ENCODE measurements around the gene LBR. TPM values are rescaled to one million over a fixed set of nuclear protein-coding genes. Genes with fewer than 3 reads are reported as not detected.

Gene LBR
- total and polyA plus RNA-seq, 2 experiments from 2014 or later: 22.0 to 27.0 TPM

DNA sequence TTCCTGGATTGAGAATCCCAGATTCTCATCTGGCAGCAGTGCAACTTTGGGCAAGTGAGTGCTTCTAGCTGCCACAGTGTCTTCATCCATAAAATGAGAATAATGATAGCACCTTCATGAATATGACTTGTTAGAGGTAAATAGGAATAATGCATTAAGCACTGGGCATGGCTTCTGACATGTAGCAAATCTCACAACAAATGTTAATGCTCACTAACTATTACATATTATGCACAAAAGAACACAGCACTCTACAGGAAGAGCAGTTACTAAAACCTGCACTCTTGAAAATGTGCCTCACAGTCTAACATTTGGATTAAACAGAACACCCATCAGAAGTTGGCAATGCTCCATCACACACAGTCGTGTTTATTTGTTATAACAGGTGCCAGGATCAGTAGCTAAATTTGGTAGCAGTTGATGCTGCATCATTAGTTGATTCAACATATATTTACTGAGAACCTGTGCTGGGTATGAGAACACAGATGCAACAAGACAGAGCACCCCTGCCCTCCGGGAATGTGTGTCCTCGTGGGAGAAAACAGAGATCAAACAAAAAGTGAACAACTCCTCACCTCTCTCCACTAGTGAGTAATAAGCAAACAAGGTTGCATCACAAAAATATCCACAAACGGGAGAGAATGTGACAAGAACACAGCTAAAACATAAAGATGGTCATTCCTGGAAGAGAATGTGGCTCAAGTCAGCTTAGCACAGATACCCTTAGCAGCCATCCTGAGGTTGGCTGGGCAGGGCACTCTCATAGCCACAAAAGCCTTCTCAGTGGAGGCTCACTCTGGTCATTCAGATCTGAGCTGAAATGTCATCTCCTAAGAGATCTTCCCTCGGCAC lies 26.2 kb upstream of the LBR start:
- H3K4me3 ChIP-seq: no peak overlapping the region
- H3K27me3 ChIP-seq: no peaks in the 10 kb centered on the region
- H3K9me3 ChIP-seq (ENCODE audit: low read depth): no peaks in the 10 kb centered on the region
- no peak for DNase-seq (ENCODE audit: low read depth in 1 of 2, low spot score in 1 of 2)
- TF ChIP-seq CTCF (IDR thresholded peaks at IDR 0.05; ENCODE audit: low read depth, low read length): no peak
- no peaks in the 10 kb centered on the region for H3K4me1 ChIP-seq (ENCODE audit: low read depth)
- no peak overlapping the region for H3K27ac ChIP-seq
- no peaks in the 10 kb centered on the region for H3K36me3 ChIP-seq

GRCh38 chr1:225451840-225452515 lies 24.1 kb upstream of the LBR start:
- TF ChIP-seq CTCF (IDR thresholded peaks at IDR 0.05; ENCODE audit: low read depth, low read length): no peak
- Histone ChIP-seq H3K36me3 (no peaks in the 10 kb centered on the region), H3K27ac (no peak overlapping the region), H3K9me3 (ENCODE audit: low read depth) (no peaks in the 10 kb centered on the region), H3K4me1 (ENCODE audit: low read depth) (peaks cover 5% of the 10 kb centered on the region), H3K27me3 (no peaks in the 10 kb centered on the region), H3K4me3 (no peak overlapping the region)
- no peak for DNase-seq (ENCODE audit: low read depth in 1 of 2, low spot score in 1 of 2)

DNA sequence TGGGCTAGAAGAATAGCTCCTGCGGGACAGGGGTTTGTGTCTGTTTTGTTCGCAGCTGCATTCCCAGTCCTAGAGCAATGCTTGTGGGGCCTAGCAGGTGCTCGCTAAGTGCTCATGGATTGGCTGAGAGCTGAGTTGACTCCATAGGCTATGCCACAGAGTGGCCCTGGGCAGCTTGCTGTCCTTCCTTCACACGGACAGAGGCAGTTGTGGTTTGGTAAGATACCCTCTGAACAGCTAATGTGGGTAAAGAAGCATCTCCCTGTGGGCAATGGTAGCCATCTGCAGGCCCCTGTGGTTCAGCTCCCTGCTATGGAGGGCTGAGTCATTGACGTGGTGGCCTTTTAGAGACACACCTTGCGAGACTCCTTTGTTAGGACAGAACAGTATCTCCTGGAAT lies 23.5 kb upstream of the LBR start:
- H3K36me3 ChIP-seq: no peaks in the 10 kb centered on the region
- no peak overlapping the region for H3K4me3 ChIP-seq
- no peak for DNase-seq (ENCODE audit: low read depth in 1 of 2, low spot score in 1 of 2)
- H3K4me1 ChIP-seq (ENCODE audit: low read depth): peaks cover 10% of the 10 kb centered on the region
- H3K27ac ChIP-seq: no peak overlapping the region
- H3K9me3 ChIP-seq (ENCODE audit: low read depth): no peaks in the 10 kb centered on the region
- TF ChIP-seq CTCF (IDR thresholded peaks at IDR 0.05; ENCODE audit: low read depth, low read length): no peak
- no peaks in the 10 kb centered on the region for H3K27me3 ChIP-seq

GRCh38 chr1:225450491-225451191 lies 22.8 kb upstream of the LBR start:
- no peaks in the 10 kb centered on the region for H3K36me3 ChIP-seq
- TF ChIP-seq CTCF (IDR thresholded peaks at IDR 0.05; ENCODE audit: low read depth, low read length): no peak
- H3K27ac ChIP-seq: no peak overlapping the region
- H3K9me3 ChIP-seq (ENCODE audit: low read depth): no peaks in the 10 kb centered on the region
- peaks cover 10% of the 10 kb centered on the region for H3K4me1 ChIP-seq (ENCODE audit: low read depth)
- no peaks in the 10 kb centered on the region for H3K27me3 ChIP-seq
- DNase-seq (ENCODE audit: low read depth in 1 of 2, low spot score in 1 of 2): no peak
- no peak overlapping the region for H3K4me3 ChIP-seq

- no peak for DNase-seq (ENCODE audit: low read depth in 1 of 2, low spot score in 1 of 2)
- H3K27me3 ChIP-seq: no peaks in the 10 kb centered on the region
- H3K9me3 ChIP-seq (ENCODE audit: low read depth): no peaks in the 10 kb centered on the region
- no peak for TF ChIP-seq CTCF (IDR thresholded peaks at IDR 0.05; ENCODE audit: low read depth, low read length)
- peaks cover 10% of the 10 kb centered on the region for H3K4me1 ChIP-seq (ENCODE audit: low read depth)
- H3K4me3 ChIP-seq: no peak overlapping the region
- no peak overlapping the region for H3K27ac ChIP-seq
- H3K36me3 ChIP-seq: no peaks in the 10 kb centered on the region
Measured at GRCh38 chr1:225449774-225450173, 21.9 kb upstream of the LBR start.

All from cardiac muscle cell (in vitro differentiated cells and primary cell).